ENCODE results near the gene OR13A1.

- TF ChIP-seq TAF1 (IDR thresholded peaks at IDR 0.05; ENCODE audit: borderline replicate concordance, low read depth, low read length), result no peak
- TF ChIP-seq POLR2AphosphoS5 (IDR thresholded peaks at IDR 0.05; ENCODE audit: low read depth, low read length), result no peak
- TF ChIP-seq REST (IDR thresholded peaks at IDR 0.05; ENCODE audit: low read depth, low read length), result no peak
- no peak for TF ChIP-seq CHD2 (IDR thresholded peaks at IDR 0.05; ENCODE audit: low read length, partially characterized antibody)
- no peak for TF ChIP-seq JUND (IDR thresholded peaks at IDR 0.05)
- no peak for TF ChIP-seq CTCF (IDR thresholded peaks at IDR 0.05)
Observed at GRCh38 chr10:45308707-45309106, 6.7 kb downstream of the OR13A1 start.

All from SK-N-SH (cell line).